WI38 (cell line): ENCODE measurements around the gene RABIF.
"Not testable (repeated sequence)": the region's sequence is repeated elsewhere in the genome, so short reads cannot be mapped to it uniquely, and the experiment has no call there.

Source experiments
- H3K4me3 ChIP-seq: 2 replicates; pipeline ENCODE4 v1.5.1; 2011; ENCODE audit warnings: low read depth, mild to moderate bottlenecking, control low read depth, low read length
- TF ChIP-seq, protein P1 (sequence below): IDR thresholded peaks from 2 replicates; pipeline ENCODE4 v1.5.1; 2012; ENCODE audit warnings: low read depth, mild to moderate bottlenecking, control low read depth, low read length

RABIF gene

DNA sequence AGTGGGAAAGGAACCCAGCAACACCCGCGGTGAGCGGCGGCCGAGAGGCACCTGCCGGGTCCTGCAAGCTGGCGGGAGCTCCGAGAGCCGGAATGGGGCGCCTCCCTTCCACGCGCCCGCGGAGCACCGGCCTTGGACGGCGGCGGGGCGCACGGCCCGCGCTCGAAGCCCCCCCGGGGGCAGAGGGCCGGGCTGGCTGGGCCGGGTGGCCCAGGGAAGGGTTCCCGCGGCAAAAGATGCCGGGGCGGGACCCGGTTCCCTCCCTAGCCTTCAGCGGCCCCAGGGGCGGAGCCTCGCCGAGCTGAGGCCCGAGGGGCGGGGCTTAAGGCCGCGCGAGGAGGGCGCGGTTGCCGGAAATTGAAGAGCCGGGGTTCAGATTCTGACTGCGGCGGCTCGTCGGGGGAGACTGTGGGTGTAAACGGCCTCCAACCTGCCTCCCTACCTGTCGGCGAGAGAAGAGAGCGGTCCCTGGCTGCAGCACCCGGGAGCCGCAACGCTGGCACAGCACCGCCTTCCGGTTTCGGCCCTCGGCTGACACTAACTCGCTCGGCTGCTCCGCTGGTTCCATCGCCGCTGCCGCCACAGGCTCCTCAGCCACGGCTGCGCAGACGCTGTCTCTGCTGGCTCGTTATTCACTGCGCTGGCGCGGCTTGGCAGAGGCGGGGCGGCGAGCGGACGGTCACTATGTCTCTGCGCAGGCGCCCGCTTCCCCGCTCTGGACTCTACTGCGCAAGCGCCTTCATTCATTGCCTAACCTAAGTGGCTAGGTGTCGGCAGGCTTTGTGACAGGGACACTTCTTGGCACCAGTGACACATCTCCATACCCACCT, at the start of gene RABIF:
RABIF (minus strand) TSS at position 619 of the 830 bp plus-strand sequence; CDS start at position 568, 51 bp downstream.
- H3K4me3 ChIP-seq, result peak within 1 kb of the TSS; percentile 83
- TF ChIP-seq, protein P1, sequence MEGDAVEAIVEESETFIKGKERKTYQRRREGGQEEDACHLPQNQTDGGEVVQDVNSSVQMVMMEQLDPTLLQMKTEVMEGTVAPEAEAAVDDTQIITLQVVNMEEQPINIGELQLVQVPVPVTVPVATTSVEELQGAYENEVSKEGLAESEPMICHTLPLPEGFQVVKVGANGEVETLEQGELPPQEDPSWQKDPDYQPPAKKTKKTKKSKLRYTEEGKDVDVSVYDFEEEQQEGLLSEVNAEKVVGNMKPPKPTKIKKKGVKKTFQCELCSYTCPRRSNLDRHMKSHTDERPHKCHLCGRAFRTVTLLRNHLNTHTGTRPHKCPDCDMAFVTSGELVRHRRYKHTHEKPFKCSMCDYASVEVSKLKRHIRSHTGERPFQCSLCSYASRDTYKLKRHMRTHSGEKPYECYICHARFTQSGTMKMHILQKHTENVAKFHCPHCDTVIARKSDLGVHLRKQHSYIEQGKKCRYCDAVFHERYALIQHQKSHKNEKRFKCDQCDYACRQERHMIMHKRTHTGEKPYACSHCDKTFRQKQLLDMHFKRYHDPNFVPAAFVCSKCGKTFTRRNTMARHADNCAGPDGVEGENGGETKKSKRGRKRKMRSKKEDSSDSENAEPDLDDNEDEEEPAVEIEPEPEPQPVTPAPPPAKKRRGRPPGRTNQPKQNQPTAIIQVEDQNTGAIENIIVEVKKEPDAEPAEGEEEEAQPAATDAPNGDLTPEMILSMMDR, result no peak

DNA sequence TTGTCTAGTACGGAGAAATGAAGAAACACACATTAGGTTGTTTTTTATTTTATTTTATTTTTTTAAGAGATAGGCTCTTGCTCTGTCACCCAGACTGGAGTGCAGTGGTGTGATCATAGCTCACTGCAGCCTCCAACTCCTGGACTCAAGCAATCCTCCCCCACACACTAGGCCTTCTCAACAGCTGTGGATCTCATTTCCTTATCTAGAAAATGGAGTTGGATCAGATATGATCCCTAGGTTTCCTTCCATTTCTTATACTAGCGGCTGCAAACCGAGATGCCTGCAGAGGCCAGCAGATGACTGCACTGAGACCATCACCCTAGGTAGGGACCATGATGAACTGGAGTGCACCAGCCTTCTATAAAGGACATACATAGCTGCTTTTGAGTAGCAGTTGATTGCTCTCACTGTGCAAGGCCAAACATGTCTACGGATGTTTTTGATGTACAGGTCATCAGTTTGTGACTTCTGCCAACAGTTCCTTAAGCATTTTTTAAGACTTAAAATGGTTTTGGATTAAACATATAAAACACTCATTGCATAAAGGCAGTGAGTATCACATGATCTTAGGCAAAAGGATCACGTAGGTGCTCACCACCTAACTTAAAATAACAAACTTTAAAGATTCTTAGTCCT, 49.5 kb upstream of the RABIF start:
- TF ChIP-seq, protein P1, result no peak
- H3K4me3 ChIP-seq, result no peak overlapping the region

DNA sequence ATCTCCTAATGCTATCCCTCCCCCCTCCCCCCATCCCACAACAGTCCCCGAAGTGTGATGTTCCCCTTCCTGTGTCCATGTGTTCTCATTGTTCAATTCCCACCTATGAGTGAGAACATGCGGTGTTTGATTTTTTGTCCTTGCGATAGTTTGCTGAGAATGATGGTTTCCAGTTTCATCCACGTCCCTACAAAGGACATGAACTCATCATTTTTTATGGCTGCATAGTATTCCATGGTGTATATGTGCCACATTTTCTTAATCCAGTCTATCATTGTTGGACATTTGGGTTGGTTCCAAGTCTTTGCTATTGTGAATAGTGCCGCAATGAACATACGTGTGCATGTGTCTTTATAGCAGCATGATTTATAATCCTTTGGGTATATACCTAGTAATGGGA, 47.5 kb upstream of the RABIF start:
- H3K4me3 ChIP-seq, result not testable (repeated sequence)

DNA sequence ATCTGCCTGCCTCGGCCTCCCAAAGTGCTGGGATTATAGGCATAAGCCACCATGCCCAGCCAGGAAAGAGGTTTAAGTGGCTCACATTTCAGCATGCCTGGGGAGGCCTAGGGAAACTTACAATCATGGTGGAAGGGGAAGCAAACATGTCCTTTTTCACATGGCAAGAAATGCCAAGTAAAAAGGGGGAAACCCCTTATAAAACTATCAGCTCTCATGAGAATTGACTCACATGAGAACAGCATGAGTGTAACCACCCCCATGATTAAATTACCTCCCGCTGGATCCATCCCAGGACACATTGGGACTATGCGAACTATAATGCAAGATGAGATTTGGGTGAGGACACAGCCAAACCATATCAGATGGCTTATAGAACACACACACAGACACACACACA, 46.9 kb upstream of the RABIF start:
- TF ChIP-seq, protein P1, result no peak
- no peak overlapping the region for H3K4me3 ChIP-seq

- TF ChIP-seq, protein P1, result no peak
- no peak overlapping the region for H3K4me3 ChIP-seq
Observed at GRCh38 chr1:202934755-202935154, 45.8 kb upstream of the RABIF start.

DNA sequence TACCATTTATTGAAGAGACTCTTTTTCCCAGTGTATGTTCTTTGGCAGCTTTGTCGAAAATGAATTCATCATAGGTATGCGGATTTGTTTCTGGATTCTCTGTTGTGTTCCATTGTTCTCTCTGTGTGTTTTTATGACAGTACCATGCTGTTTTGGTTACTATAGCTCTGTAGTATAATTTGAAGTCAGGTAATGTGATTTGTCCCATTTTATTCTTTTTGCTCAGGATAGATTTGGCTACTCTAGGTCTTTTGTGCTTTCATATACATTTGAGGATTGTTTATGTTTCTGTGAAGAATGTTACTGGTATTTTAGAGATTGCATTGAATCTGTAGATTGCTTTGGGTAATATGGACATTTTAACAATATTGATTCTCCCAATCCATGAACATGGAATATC, 43.5 kb upstream of the RABIF start:
- no peak overlapping the region for H3K4me3 ChIP-seq
- TF ChIP-seq, protein P1, result no peak

DNA sequence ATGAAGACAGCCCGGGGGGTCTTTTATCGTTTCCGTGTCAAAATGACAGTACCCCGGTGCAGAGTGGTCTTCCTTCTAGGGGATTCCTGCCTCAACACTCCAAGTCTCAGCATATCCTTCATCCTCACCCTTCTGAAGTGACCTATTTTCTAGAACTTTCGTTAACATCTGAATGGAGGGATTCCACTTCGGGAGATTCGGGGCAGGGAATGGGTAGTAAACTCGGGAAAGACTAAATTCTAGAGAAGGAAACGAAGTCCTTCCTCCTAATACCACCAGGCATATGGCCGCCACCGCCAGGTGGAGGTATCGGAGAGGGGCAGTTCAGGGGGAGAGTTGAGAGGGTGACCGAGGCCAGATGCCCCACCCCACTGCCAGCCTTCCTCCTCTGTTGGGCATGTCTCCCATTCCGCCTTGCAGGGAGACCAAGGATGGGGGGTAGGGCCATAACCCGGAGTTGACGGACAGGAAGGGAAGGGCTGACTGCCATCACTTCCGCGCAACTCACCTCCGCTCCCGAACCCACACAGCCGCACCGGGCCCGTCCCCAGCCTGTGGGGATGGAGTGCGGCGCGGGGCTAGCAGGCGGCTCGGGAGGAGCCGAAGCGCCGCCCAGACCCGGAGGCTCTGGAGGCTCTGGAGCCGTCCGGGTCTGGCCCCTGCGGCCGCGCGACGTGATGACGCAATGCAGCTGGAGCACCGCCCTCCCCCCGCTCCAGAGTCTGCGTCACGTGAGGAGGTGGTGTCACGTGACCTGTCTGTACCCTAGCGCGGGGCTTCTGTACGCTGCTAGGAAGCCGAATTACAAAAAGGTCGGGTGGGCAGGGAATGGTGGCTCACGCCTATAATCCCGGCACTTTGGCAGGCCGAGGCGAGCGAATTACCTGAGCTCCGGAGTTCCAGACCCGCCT, 37.9 kb upstream of the RABIF start, which contains the start of gene KLHL12:
KLHL12 (minus strand) TSS at position 654 of the 911 bp plus-strand sequence. CDS start 2,072 bp downstream, outside the sequence.
- TF ChIP-seq, protein P1, result peak; percentile 44; the same call in 1 of the 2 replicates
- peak within 1 kb of the TSS; percentile 84 for H3K4me3 ChIP-seq
